ENCODE data around the gene ANKRD12. TPM values are rescaled to one million over a fixed set of nuclear protein-coding genes. Genes with fewer than 3 reads are reported as not detected.
A peak's percentile ranks its signal among the peaks of the same experiment; 100 is the strongest.

The ANKRD12 gene
- polyA plus RNA-seq, 1 donor, result 20.1 TPM

DNA sequence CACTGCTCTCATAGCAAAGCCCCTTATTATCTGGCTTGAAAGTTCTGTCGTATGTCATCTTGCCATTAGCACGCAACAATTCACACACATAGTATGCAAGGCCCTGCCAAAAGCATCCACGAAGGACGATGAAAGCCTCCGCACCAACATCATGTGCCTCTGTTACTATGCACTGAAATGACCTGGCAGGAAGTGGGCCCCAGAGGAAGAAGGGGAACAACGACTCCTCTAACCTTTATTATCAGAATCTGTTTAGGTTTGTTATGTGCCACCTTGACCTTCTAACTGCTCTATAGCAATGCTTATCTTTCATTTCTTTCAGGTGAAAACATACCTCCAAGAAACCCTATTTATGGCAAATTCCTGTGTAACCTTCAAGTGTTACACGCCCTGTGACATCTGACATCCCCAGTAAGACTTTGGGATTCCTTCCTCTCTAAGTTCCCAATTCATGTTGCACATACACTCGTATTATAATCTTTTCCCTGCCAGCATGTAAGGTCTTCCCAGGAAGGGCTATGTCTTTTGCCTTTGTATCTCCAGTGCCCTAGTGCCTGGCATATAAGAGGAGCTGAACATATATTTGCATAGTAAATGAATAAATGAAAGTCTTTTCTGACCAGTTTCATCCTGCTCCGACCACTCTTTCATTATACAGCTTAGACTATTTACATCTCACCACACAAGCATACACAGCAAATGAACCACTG, 41.1 kb upstream of the ANKRD12 start:
- peak; percentile 29 to 57 for DNase-seq
- H3K27me3 ChIP-seq (ENCODE audit: control insufficient read depth, insufficient read depth, low read length), result no peaks in the 10 kb centered on the region
- peak overlapping the region; percentile 63 for H3K27ac ChIP-seq (ENCODE audit: low read length)
- WGBS (ENCODE audit: insufficient coverage, low lambda C conversion rate), result 40% methylated on average over 1 of the region's 9 CpGs
- no peaks in the 10 kb centered on the region for H3K9me3 ChIP-seq (ENCODE audit: control insufficient read depth, low read depth, low read length)
- no peak overlapping the region for H3K4me3 ChIP-seq (ENCODE audit: low read length)
- no peaks in the 10 kb centered on the region for H3K36me3 ChIP-seq (ENCODE audit: control insufficient read depth, insufficient read depth, low read length)
- peaks cover 13% of the 10 kb centered on the region for H3K4me1 ChIP-seq (ENCODE audit: control insufficient read depth, insufficient read depth, low read length)

DNA sequence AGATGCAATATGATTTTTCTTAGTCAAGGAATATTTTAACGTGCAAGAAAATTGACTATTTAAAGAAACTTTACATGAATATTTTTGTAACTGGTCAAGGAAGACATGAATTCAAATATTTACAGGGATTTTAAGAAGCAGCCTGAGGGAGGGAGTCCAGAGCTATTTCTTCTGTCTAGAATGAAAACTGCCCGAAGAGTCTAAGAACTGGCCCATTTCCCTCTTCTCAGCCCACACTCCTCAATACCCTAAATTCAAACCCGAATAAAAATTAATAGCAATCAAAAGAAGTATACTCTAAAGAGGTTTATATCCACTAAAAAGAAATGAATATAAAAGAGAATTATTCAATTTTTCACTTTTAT, 40.6 kb upstream of the ANKRD12 start:
- Histone ChIP-seq H3K4me3 (ENCODE audit: low read length) (no peak overlapping the region), H3K27me3 (ENCODE audit: control insufficient read depth, insufficient read depth, low read length) (no peaks in the 10 kb centered on the region), H3K27ac (ENCODE audit: low read length) (no peak overlapping the region), H3K36me3 (ENCODE audit: control insufficient read depth, insufficient read depth, low read length) (no peaks in the 10 kb centered on the region), H3K4me1 (ENCODE audit: control insufficient read depth, insufficient read depth, low read length) (peaks cover 13% of the 10 kb centered on the region), H3K9me3 (ENCODE audit: control insufficient read depth, low read depth, low read length) (no peaks in the 10 kb centered on the region)
- DNase-seq, result no peak
- WGBS (ENCODE audit: insufficient coverage, low lambda C conversion rate), result 100% methylated on average over 1 of the region's 3 CpGs

DNA sequence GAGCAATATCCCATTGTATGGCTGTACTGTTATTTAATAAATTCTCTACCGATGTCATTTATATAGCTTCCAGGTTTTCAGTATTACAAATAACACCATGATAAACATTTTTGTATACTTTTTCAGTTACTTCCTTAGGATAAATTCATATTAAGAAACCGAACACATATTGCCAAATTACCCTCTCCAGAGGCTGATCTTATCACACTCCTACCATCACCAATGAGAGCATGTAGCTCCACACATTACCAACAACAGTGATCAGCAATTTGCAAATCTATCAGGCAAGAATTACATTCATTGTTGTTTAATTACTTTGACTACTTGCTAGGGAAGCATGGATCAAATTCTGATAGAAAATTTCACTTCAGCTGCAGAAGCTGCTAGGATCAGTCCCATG, 39.9 kb upstream of the ANKRD12 start:
- no peak overlapping the region for H3K27ac ChIP-seq (ENCODE audit: low read length)
- peaks cover 13% of the 10 kb centered on the region for H3K4me1 ChIP-seq (ENCODE audit: control insufficient read depth, insufficient read depth, low read length)
- H3K9me3 ChIP-seq (ENCODE audit: control insufficient read depth, low read depth, low read length), result no peaks in the 10 kb centered on the region
- WGBS (ENCODE audit: insufficient coverage, low lambda C conversion rate), result 100% methylated on average over 1 of the region's 2 CpGs
- no peak overlapping the region for H3K4me3 ChIP-seq (ENCODE audit: low read length)
- H3K36me3 ChIP-seq (ENCODE audit: control insufficient read depth, insufficient read depth, low read length), result no peaks in the 10 kb centered on the region
- H3K27me3 ChIP-seq (ENCODE audit: control insufficient read depth, insufficient read depth, low read length), result no peaks in the 10 kb centered on the region
- DNase-seq, result no peak

DNA sequence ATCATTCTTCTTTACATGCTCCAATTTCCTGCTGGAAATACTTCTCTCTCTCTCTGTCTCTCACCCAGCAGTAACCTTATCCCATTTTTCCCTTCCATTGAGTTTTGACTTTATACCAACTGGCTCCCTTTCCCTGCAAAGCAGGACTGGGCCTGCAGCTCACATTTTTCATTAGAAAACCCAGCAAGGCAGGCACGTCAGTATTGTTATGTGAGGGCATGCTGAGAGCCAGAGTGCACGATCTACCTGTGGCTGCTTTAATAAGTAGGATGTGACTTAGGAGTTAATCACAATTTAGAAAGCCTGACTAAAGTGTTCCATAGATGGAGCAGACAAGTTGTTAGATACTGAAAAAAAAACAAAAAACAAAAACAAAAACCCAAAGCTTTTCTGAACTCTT, 39.2 kb upstream of the ANKRD12 start:
- no peak overlapping the region for H3K27ac ChIP-seq (ENCODE audit: low read length)
- no CpG with 5 or more reads among the region's 2 CpGs for WGBS (ENCODE audit: insufficient coverage, low lambda C conversion rate)

DNA sequence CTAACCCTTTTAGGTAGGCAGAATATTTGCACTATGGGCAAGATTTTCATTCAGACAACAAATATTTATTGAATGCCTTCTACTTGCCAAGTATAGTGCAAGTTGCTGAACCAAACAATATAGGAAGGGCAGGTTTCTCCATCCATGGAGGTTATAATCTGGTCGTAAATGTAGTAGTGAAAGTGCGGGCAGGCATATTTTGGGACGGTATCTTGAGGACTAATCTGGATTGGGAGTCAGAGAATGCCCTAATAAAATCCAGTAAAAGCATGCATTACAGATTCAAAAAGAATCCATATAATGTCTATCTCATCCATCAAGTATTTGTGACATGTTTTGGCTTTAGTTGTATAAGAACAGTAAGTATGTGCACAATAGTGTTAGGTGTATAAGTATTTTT, 35.8 kb upstream of the ANKRD12 start:
- Histone ChIP-seq H3K4me1 (ENCODE audit: control insufficient read depth, insufficient read depth, low read length) (peaks cover 11% of the 10 kb centered on the region), H3K27me3 (ENCODE audit: control insufficient read depth, insufficient read depth, low read length) (no peaks in the 10 kb centered on the region), H3K4me3 (ENCODE audit: low read length) (no peak overlapping the region), H3K9me3 (ENCODE audit: control insufficient read depth, low read depth, low read length) (no peaks in the 10 kb centered on the region), H3K36me3 (ENCODE audit: control insufficient read depth, insufficient read depth, low read length) (no peaks in the 10 kb centered on the region), H3K27ac (ENCODE audit: low read length) (no peak overlapping the region)
- no peak for DNase-seq
- WGBS (ENCODE audit: insufficient coverage, low lambda C conversion rate), result no CpG with 5 or more reads among the region's 3 CpGs

More for the DNA sequence above, 39.2 kb upstream of the ANKRD12 start:
- DNase-seq, result no peak
- Histone ChIP-seq H3K4me3 (ENCODE audit: low read length) (no peak overlapping the region), H3K36me3 (ENCODE audit: control insufficient read depth, insufficient read depth, low read length) (no peaks in the 10 kb centered on the region), H3K27me3 (ENCODE audit: control insufficient read depth, insufficient read depth, low read length) (no peaks in the 10 kb centered on the region), H3K9me3 (ENCODE audit: control insufficient read depth, low read depth, low read length) (no peaks in the 10 kb centered on the region), H3K4me1 (ENCODE audit: control insufficient read depth, insufficient read depth, low read length) (peaks cover 13% of the 10 kb centered on the region)

DNA sequence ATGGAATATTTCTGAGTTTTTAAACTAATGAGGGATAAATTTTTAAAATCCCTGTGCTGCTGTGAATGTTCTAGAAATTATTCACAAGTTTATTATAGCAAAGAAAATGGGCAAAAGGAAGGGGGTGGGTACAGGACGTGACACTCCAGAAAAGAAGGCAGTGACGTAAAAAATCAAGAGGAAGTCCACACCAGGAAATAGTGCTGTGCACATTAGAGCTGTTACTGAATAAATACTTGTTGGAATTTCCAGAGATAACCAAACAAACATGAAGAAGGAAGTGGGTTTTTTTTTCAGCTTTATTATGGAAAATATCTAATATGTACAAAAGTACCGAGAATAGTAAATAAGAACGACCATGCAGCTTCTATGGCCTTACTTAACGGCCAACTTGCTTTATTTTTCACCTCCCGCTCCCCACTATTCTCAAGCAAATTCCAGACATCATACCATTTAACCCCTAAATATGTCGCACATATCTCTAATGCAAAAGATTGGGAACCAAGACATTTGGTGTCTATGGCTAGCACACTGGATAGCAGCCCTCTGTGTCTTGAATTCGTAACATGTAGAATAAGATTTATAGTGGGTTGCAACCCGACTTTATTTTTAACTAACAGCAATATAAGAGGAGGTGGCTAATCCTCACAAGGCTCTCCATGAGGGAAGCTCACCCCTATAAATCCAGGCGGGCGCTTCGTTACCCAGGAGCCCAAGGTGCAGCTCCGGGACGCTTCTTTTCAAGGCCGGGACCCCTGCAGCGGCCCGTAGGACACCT, 34.7 kb upstream of the ANKRD12 start:
- peaks cover 17% of the 10 kb centered on the region for H3K4me1 ChIP-seq (ENCODE audit: control insufficient read depth, insufficient read depth, low read length)
- DNase-seq, result peak; percentile 55 to 84

DNA sequence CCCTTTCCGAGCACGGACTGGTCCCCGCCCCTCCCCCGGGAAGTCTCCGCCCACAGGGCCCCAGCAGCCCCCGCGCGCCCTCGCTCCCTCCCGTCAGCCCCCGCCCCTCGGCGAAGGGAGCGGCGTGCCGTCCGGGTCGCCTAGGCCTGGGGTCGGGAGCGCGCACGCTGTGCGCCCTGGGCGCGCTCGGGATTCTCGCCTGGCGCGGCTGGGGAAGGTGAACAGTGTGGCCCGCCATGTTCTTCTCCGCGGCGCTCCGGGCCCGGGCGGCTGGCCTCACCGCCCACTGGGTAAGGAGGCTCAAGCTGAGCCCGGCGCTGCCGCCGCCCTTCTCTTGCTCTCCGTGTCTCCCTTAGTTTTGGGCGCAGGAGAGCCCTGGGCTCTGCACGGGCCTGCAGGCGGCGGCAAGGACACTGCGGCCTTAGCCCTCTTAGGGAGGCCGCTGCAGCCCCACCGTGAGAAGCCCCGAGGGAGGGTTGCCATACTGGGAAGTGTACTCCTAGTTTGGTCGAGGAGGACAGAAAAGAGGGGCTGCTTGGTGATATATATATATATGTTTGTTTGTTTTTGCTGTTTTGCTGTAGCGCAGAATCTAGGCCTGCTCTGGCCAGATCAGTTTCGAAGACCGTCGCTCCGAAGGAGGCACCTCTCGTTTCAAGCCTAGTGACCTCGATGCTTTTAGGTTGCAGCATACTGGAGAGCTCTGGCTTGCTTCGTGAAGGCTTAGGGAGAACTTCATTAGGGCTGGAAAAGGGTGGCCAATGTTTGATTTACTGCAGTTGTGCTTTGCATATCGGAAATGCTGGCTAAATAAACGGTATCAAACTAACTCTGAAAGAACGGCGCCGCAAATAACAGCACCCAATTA, 33.8 kb upstream of the ANKRD12 start, which contains the start of gene NDUFV2:
NDUFV2 (plus strand) TSS at position 192 of the 868 bp plus-strand sequence; CDS start at position 237, 45 bp downstream.
- no peaks in the 10 kb centered on the region for H3K9me3 ChIP-seq (ENCODE audit: control insufficient read depth, low read depth, low read length)
- peak within 1 kb of the TSS; percentile 95 for H3K27ac ChIP-seq (ENCODE audit: low read length)
- peak; percentile 97 to 98 for DNase-seq
- peaks cover 19% of the 10 kb centered on the region for H3K4me1 ChIP-seq (ENCODE audit: control insufficient read depth, insufficient read depth, low read length)
- H3K27me3 ChIP-seq (ENCODE audit: control insufficient read depth, insufficient read depth, low read length), result no peaks in the 10 kb centered on the region
- H3K4me3 ChIP-seq (ENCODE audit: low read length), result peak within 1 kb of the TSS; percentile 79
- no peaks in the 10 kb centered on the region for H3K36me3 ChIP-seq (ENCODE audit: control insufficient read depth, insufficient read depth, low read length)
- no CpG with 5 or more reads among the region's 64 CpGs for WGBS (ENCODE audit: insufficient coverage, low lambda C conversion rate)

More for the DNA sequence above, 34.7 kb upstream of the ANKRD12 start:
- Histone ChIP-seq H3K4me3 (ENCODE audit: low read length) (peak overlapping the region; percentile 67), H3K27me3 (ENCODE audit: control insufficient read depth, insufficient read depth, low read length) (no peaks in the 10 kb centered on the region), H3K9me3 (ENCODE audit: control insufficient read depth, low read depth, low read length) (no peaks in the 10 kb centered on the region), H3K27ac (ENCODE audit: low read length) (peak overlapping the region; percentile 89), H3K36me3 (ENCODE audit: control insufficient read depth, insufficient read depth, low read length) (no peaks in the 10 kb centered on the region)
- WGBS (ENCODE audit: insufficient coverage, low lambda C conversion rate), result 0% methylated on average over 1 of the region's 17 CpGs

DNA sequence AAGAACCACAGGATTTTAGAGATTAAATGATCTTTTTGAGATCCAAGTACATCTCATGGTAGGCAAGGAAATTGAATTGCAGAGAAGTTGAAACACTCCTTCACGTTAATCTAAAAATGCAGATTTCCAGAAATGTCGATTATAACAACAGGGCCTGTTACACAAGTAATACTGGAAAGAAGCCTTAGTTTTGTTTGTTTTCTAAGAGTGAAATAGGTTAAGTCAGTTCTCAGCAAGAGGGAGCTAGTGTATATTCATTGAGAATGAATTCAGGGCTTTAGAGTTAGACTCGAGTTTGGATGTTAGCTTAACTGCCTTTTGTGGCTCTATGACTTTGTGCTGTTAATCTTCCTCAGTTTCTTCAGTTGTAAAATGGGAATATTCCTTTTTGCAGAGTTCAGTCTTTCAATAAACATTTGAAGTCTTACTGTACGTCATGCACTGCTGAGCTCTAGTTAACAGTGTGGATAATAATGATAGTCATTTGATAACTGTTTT, 33.2 kb upstream of the ANKRD12 start:
- H3K4me3 ChIP-seq (ENCODE audit: low read length), result peak overlapping the region; percentile 79
- no peaks in the 10 kb centered on the region for H3K9me3 ChIP-seq (ENCODE audit: control insufficient read depth, low read depth, low read length)
- peaks cover 22% of the 10 kb centered on the region for H3K4me1 ChIP-seq (ENCODE audit: control insufficient read depth, insufficient read depth, low read length)
- peak in 1 of 2 donors; percentile 50 for DNase-seq
- no peaks in the 10 kb centered on the region for H3K36me3 ChIP-seq (ENCODE audit: control insufficient read depth, insufficient read depth, low read length)
- WGBS (ENCODE audit: insufficient coverage, low lambda C conversion rate), result 0% methylated on average over 2 of the region's 4 CpGs
- H3K27me3 ChIP-seq (ENCODE audit: control insufficient read depth, insufficient read depth, low read length), result no peaks in the 10 kb centered on the region
- H3K27ac ChIP-seq (ENCODE audit: low read length), result peak overlapping the region; percentile 95

DNA sequence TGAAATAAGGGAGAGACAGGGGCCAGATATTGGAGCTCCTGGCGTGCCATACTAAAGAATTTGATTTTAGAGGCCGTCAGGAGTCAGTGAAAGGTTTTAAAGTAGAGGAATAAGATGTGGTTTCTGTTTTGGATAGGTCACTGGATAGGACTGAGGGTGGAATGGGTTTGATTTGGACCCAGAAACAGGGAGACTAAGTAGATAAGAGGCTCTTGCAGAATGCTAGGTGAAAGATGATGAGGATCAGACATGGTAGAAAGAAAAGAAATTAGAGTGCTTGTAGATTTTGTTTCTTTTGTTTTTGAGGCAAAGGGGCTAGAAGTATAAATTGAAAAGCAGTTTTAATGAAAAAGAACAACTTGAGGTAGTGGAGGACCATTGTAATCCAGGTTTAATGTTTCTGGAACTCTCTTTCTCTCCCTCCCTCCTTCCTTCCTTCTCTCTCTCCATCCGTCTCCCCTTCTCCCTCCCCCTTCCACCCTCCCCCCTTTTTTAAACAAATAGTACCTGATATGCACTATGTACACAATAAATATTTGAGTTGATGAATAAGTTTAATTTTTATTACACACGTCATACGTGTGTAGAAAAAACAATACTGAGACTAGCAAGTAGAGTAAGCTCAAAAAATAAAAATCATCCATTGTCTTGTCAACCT, 32.2 kb upstream of the ANKRD12 start:
- Histone ChIP-seq H3K27ac (ENCODE audit: low read length) (peak overlapping the region; percentile 29), H3K4me1 (ENCODE audit: control insufficient read depth, insufficient read depth, low read length) (peaks cover 22% of the 10 kb centered on the region), H3K9me3 (ENCODE audit: control insufficient read depth, low read depth, low read length) (no peaks in the 10 kb centered on the region), H3K36me3 (ENCODE audit: control insufficient read depth, insufficient read depth, low read length) (no peaks in the 10 kb centered on the region), H3K27me3 (ENCODE audit: control insufficient read depth, insufficient read depth, low read length) (no peaks in the 10 kb centered on the region), H3K4me3 (ENCODE audit: low read length) (peak overlapping the region; percentile 79)
- no peak for DNase-seq
- WGBS (ENCODE audit: insufficient coverage, low lambda C conversion rate), result 5% methylated on average over 3 of the region's 5 CpGs

All from large intestine (tissue), 3 donors.